ENCODE data around the gene DENND1A.
"Not testable (repeated sequence)": the region's sequence is repeated elsewhere in the genome, so short reads cannot be mapped to it uniquely, and the experiment has no call there.

DENND1A gene

DNA sequence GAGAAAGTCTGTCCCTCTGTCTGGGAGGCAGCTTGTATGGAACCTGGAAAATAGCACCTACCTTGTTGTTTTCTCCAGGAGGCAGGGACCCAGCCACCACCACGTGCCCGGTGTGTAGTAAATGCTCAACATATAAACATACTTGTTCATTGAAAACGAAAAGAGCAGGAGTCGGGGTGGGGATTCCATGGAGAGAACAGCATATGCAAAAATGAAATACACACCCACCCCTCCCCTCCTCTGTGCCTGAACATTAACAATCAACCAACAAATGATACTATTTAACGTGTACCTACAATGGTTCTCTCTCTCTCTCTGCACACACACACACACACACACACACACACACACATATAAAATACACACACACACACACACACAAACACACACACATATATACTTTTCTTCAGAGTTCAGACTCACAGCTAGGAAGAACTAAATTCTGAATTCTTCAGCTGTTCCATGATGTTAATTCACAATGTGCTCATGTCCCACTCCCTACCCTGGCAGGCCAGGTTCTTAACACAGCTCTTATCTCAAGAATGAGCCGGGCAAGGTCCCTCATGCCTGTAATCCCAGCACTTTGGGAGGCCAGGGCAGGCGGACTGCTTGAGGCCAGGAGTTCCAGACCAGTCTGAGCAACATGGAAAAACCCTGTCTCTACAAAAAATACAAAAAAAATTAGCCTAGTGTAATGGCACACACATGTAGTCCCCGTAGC is 16.3 kb upstream of the DENND1A start:
- no peak for DNase-seq

DNA sequence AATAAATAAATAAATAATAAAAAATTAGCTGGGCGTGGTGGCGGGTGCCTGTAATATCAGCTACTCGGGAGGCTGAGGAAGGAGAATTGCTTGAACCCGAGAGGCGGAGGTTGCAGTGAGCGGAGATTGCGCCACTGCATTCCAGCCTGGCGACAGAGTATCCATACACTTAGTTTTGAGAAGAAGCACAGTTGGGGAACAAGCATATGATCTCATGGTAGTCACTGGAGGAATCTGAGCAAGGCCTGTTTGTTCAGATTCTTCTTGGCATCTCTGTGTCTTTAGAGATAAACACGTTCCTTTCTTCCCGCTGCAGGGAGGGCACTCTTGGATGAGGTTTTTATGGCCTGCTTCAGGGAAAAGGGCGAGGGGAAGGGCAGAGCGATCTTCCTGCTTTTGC is 15.6 kb upstream of the DENND1A start:
- no peak for DNase-seq

DNA sequence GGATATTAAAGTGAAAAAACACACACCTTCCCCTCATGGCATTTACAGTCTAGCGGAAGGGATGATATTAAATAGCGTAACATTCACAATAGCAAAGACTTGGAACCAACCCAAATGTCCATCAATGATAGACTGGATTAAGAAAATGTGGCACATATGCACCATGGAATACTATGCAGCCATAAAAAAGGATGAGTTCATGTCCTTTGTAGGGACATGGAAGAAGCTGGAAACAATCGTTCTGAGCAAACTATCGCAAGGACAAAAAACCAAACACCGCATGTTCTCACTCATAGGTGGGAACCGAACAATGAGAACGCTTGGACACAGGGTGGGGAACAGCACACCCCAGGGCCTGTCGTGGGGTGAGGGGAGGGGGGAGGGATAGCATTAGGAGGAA is 14.5 kb upstream of the DENND1A start:
- DNase-seq, result not testable (repeated sequence)

- no peak for DNase-seq
Observed at GRCh38 chr9:123943671-123944070, 13.7 kb upstream of the DENND1A start.

GRCh38 chr9:123942542-123942941 is 12.6 kb upstream of the DENND1A start:
- DNase-seq, result no peak

GRCh38 chr9:123941524-123942070 is 11.7 kb upstream of the DENND1A start:
- DNase-seq, result no peak

DNA sequence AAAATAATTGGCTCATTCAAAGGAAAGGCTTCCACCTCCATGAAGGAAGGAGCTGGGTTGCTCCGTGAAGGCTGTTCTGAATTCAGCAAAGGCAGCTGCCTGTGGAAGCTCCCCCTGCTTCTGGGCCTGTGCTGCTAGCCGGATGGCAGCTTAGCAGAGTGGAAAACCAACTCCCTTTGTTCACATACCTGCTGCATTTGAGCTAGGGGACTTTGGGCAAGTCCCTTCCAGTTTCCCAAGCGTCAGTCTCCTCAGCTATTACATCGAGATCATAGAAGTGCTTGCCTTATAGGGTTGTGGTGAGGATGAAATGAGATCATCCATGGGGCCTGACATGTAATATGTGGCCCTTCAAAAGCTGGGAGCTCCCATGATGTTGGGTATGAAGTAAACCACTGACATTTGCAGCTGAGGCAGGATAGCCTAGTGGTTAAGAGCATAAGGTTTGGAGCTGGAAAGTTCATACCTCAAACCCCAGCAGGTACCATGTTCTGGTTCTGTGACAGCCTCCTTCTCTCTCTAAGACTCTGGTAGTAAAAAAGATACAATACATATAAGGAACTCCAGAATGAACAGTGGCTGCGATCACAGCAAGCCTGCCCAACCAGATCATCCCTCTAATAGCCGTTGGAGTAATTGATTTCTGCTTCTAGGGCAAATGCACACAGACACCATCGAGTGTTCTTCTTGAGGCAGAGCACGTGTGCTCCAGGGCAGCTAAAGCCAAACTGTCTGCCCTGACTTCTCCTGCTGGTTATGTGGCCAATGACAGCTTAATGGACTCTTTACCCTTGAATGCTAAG is 11.0 kb upstream of the DENND1A start:
- DNase-seq, result no peak

DNA sequence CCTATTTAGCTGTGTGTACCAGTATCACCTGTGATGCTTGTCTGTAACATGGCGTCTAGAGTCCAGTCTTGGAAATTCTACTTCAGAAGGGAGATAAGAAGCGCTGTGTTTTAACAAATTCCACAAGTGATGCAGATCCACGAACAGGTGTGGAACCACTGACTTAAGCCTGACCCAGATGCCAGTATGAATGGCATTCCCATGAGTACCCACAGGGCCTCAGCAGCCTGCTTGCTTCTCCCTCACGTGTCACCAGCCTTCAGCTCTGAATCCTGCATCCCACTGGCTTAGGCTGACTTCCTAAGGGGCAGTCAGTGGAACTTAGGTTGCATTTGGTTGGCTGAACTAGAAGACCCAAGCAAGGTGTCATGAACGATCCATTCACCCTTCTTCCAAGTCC is 8.5 kb upstream of the DENND1A start:
- DNase-seq, result no peak

GRCh38 chr9:123936575-123936974 is 6.6 kb upstream of the DENND1A start:
- not testable (repeated sequence) for DNase-seq

DNA sequence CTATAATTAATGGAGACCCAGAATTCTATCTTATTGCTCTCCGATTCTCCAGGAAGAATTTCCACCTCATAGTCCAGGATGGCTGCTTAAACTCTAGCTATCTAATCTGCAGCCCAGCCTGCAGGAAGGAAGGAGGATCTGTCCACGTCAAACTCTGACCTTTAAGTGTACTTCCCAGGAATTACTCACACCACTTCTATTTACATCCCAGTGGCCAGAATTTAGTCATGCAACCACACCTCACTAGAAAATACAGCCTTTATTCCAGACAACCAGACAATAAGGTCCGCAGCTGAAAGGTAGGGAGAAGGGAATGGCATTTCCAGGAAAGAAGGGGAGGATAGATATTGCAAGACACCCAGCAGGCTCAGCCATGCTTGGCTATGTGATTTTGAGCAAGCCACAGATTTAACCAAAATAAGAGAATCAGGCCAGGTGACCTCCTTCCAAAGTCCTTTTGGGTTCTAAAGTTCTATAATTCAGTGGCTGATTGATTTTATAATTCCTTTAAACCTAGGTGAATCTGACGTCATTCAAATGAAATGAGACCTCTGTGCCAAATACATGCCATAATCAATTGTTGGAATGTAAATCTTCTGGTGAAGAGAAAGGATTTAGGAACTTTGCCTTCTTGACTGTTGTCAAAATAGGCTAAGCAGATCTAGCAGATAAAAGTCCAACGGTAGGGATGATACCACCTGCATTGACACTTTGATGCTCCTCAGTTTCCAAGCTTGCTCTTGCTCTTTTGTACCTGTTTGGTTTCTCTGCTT is 3.7 kb upstream of the DENND1A start:
- no peak for DNase-seq

DNA sequence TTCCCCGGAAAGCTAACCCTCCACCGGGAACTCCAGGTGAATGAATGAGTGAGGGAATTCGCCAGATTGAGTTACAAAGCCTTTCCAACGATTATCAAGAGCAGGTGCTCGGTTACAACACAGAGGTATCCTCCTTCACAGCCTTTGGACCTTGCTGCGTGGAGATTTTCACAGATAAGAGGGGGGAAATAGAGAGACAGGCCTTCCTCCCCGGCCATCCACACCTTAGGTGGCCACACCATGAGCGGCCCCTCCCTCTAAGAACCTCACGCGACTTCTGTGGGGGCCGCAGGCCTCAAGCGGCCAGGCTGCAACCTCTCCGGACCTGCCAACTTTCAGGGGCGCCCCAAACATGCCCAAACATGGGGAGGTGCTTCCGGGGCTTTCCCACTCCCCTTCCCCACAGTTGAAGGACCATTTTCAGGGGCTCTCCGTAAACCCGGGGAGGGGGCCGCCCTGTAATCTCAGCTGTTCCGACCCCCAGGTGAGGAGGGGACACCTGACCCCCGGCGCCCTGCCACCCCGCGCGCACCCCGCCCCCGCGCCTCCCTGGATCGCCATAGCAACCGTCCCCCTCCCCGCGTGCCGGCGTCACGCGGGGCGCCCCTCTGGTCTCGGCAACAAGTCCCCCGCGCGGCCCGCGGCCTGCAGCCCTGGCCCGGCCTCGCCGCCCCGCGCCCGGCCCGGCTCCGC is 603 bp downstream of the DENND1A start:
- DNase-seq, result no peak

GRCh38 chr9:123928533-123929176 is 1.3 kb downstream of the DENND1A start:
- no peak for DNase-seq

- no peak for DNase-seq
Observed at GRCh38 chr9:123927625-123928532, 2.0 kb downstream of the DENND1A start.

- no peak for DNase-seq
Observed at GRCh38 chr9:123926941-123927340, 3.0 kb downstream of the DENND1A start.

DNA sequence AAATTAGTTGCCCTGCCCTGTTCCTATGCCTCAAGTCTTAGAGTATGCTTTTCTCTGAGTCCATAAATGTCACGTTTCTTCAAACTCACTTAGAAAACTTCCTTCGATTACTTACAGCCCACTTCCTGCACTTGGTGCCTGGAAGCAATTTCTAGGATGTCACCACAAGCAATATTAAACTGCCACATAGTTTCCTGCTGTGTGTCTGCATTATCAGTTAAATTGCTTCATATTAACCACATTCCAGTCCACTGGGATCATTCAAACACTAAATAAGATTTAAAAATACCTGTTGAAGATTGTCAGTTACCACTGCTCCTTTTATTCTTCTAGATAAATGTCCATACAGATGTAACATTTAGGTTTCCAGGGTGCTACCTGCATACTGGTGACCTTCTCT is 4.1 kb downstream of the DENND1A start:
- no peak for DNase-seq

GRCh38 chr9:123925161-123925560 is 4.8 kb downstream of the DENND1A start:
- DNase-seq, result no peak

- no peak for DNase-seq
Observed at GRCh38 chr9:123924727-123925126, 5.2 kb downstream of the DENND1A start.

DNA sequence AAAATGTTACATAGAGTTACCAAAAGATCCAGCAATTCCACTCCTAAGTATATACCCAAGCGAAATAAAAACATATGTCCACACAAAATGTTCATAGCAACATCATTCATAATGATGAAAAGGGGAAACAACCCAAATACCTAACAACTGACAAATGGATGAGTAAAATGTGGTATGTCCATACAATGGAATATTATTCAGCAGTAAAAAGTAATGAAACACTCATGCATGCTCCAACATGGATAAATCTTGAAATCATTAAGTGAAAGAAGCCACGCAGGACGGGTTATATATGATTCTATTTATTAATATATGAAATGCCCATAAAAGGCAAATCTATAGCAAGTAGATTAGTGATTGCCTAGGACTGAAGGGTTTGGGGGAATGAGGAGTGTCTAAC is 6.0 kb downstream of the DENND1A start:
- DNase-seq, result no peak

- no peak for DNase-seq
Observed at GRCh38 chr9:123923377-123923776, 6.5 kb downstream of the DENND1A start.

GRCh38 chr9:123922911-123923310 is 7.0 kb downstream of the DENND1A start:
- no peak for DNase-seq

GRCh38 chr9:123922431-123922830 is 7.5 kb downstream of the DENND1A start:
- DNase-seq, result no peak

Measured in right hindlimb (tissue), 1 donor.